BLaER1 (cell line): Measurements from ENCODE around the gene DPYSL3.

Source experiments
- H3K27ac ChIP-seq: shearing (Covaris generic); formaldehyde crosslinking; 2 replicates; pipeline ENCODE4 v1.8.1; 2022
- H3K27me3 ChIP-seq: shearing (Covaris generic); formaldehyde crosslinking; 2 replicates; pipeline ENCODE4 v1.8.1; 2022
- H3K36me3 ChIP-seq: shearing (Covaris generic); formaldehyde crosslinking; 2 replicates; pipeline ENCODE4 v1.8.1; 2022
- H3K4me1 ChIP-seq: shearing (Covaris generic); formaldehyde crosslinking; 2 replicates; pipeline ENCODE4 v1.8.1; 2022
- H3K4me2 ChIP-seq: shearing (Covaris generic); formaldehyde crosslinking; 2 replicates; pipeline ENCODE4 v1.8.1; 2022
- H3K4me3 ChIP-seq: shearing (Covaris generic); formaldehyde crosslinking; 2 replicates; pipeline ENCODE4 v1.8.1; 2022
- H3K9ac ChIP-seq: shearing (Covaris generic); formaldehyde crosslinking; 2 replicates; pipeline ENCODE4 v1.8.1; 2022
- H3K9me3 ChIP-seq: shearing (Covaris generic); formaldehyde crosslinking; 2 replicates; pipeline ENCODE4 v1.8.1; 2022
- H4K20me1 ChIP-seq: shearing (Covaris generic); formaldehyde crosslinking; 2 replicates; pipeline ENCODE4 v1.8.1; 2022
- Cebpa-rat ChIP-seq: shearing (Covaris generic); IDR thresholded peaks from 2 replicates; pipeline ENCODE4 v1.8.1; 2022

The DPYSL3 gene

DNA sequence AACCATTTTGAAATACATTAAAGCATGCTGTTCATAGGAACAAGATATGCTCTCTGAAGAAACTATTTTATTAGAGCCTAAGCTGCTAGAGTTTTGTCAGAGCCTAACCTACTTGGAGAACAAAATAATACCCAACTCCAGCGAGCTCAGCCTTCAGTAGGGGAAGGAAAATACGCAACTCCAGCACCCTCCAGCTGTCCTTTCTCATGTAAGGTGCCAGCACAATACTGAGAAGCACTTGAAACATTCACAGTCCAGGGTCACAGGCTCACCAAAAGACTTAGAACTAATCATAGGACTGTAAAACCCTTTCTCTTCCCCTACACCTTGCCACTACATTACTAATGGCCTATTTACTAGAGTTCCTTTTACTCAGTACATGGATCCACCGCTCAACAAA lies 18.9 kb downstream of the DPYSL3 start:
- no peak for TF ChIP-seq Cebpa-rat
- Histone ChIP-seq H3K9ac (no peak overlapping the region), H3K9me3 (0 out of 2 replicates have a peak, but pooled peaks cover 4% of the 10 kb centered on the region), H3K4me3 (no peak overlapping the region), H3K27me3 (no peaks in the 10 kb centered on the region), H3K4me2 (no peak overlapping the region), H4K20me1 (no peaks in the 10 kb centered on the region), H3K27ac (no peak overlapping the region), H3K36me3 (no peaks in the 10 kb centered on the region), H3K4me1 (no peaks in the 10 kb centered on the region)

DNA sequence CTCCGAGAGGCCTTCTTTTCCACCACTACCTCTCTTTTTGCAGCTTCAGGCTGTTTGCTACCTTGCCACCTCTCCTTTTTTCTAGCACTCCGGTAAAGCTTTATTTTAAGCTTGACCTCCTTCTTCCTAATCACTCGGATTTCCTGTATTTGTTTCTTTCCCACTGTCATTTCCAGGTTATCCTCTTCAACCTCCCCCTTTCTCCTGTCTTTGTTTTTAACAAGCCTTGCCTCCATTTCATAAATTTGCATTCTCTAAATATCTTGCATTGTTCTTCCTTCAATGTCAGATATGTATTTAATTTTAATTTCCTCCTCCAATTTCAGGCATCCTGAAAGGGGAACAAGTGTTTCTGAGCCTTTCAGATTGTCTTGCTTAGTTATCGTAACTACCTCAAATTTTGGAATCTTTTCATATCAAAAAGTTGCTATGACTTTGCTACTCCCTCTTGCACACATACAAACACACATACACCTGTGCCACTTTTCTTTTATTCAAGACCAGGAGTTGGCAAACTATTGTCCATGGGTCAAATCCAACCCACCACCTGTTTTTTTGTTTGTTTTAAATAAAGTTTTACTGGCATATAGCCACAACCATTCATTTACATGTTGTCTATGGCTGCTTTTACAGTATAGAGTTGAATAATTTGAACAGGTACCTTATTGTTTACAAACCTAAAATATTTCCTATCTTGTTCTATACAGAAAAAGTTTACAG lies 22.7 kb downstream of the DPYSL3 start:
- no peak overlapping the region for H3K27ac ChIP-seq

DNA sequence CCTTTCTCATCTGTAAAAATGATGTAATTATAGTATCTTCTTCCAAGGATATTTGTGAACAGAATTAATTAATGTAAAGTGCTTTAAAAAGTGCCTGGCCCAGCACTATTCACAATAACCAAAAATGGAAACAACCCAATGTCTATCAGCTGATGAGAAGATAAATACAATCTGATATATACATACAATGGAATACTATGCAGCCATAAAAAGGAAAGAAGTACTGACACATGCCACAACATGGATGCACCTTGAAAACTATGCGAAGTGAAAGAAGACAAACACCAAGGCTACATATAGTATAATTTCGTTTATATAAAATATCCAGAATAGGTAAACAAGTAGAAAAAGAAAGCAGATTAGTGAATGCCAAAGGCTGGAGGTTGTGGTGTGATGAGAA lies 24.1 kb downstream of the DPYSL3 start:
- no peak overlapping the region for H3K4me2 ChIP-seq
- no peaks in the 10 kb centered on the region for H3K27me3 ChIP-seq
- no peaks in the 10 kb centered on the region for H3K36me3 ChIP-seq
- no peaks in the 10 kb centered on the region for H4K20me1 ChIP-seq
- no peak overlapping the region for H3K9ac ChIP-seq
- no peak overlapping the region for H3K4me3 ChIP-seq
- H3K4me1 ChIP-seq: peaks cover 34% of the 10 kb centered on the region
- no peak for TF ChIP-seq Cebpa-rat
- no peaks in the 10 kb centered on the region for H3K9me3 ChIP-seq
- no peak overlapping the region for H3K27ac ChIP-seq

More for the DNA sequence above, 22.7 kb downstream of the DPYSL3 start:
- Histone ChIP-seq H3K4me3 (no peak overlapping the region), H3K4me2 (no peak overlapping the region), H3K9me3 (0 out of 2 replicates have a peak, but pooled peaks cover 4% of the 10 kb centered on the region), H3K9ac (no peak overlapping the region), H3K36me3 (no peaks in the 10 kb centered on the region), H3K4me1 (peaks cover 25% of the 10 kb centered on the region), H4K20me1 (no peaks in the 10 kb centered on the region), H3K27me3 (no peaks in the 10 kb centered on the region)
- TF ChIP-seq Cebpa-rat: no peak

DNA sequence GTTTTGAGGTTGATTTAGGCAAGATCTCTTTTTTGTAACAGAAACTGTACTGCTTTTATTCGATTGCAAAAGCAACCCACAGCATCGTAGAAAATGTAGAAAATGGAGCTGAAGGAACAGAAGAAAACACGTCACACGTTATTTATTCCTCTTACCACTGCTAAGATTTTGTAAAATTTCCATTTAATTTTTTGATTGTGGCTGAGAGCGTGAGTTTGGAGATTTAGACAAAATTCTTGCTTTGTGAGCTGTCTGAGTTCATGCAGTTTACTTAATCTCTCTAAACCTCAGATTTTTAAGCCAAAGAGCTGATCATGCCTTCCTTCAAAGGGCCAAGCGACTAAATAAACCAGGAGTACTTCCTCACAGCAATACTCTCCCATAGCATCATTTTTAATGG lies 24.8 kb downstream of the DPYSL3 start:
- no peak overlapping the region for H3K4me2 ChIP-seq
- H4K20me1 ChIP-seq: no peaks in the 10 kb centered on the region
- H3K27me3 ChIP-seq: no peaks in the 10 kb centered on the region
- H3K4me3 ChIP-seq: no peak overlapping the region
- H3K36me3 ChIP-seq: no peaks in the 10 kb centered on the region
- TF ChIP-seq Cebpa-rat: no peak
- no peak overlapping the region for H3K9ac ChIP-seq
- no peaks in the 10 kb centered on the region for H3K9me3 ChIP-seq
- H3K27ac ChIP-seq: no peak overlapping the region
- H3K4me1 ChIP-seq: peaks cover 38% of the 10 kb centered on the region

DNA sequence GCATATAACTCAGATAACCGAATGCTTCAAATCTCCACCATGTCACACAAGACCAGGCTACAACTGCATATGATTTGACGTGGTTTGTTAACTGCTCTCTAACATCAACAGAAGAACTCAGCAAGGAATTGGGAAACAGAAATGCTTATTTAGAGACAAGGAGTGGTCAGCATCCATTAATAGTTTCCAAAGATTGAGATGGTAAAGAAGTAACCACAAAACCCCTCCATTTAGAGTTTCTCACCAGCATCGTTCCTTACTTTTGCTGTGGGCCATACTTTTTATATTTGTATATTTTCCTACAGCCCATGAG lies 25.2 kb downstream of the DPYSL3 start:
- H3K9me3 ChIP-seq: no peaks in the 10 kb centered on the region
- H3K27me3 ChIP-seq: no peaks in the 10 kb centered on the region
- no peaks in the 10 kb centered on the region for H4K20me1 ChIP-seq
- H3K4me2 ChIP-seq: no peak overlapping the region
- H3K9ac ChIP-seq: no peak overlapping the region
- no peak overlapping the region for H3K4me3 ChIP-seq
- no peak for TF ChIP-seq Cebpa-rat
- no peak overlapping the region for H3K27ac ChIP-seq
- H3K4me1 ChIP-seq: peaks cover 42% of the 10 kb centered on the region
- H3K36me3 ChIP-seq: no peaks in the 10 kb centered on the region

DNA sequence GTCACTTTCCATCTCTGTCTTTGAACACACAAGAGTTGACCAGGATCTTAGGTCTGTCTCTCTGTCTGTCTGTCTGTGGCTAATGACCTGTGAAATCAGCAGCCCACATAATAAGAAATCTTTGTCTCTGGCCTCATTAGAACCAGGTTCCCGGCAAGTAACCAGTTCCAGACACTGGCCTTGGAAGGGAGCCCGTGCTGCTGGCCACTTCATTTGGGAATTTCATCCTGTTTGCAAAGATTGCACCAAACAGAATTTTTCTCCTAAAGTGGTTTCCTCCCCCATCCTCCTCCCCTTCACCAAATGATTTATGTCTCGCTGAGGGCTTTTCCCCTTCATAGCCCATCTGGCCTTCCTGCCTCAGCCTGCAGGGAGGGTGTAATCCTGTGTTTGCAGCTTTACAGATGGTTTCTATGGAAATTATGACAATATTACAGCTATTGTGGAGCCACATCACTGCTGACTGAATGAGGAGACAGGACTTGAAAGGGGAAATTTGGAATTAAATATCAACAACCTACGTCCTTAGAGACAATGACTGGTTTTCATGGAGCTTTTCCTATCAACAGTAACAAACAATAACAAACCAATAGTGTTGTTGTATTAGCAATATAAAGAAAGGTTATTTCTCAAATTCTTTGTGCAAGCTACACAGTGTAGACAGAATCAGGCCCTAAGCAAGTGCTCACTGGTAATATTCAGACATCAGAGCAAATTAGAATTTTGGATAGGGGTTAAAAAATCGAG lies 25.7 kb downstream of the DPYSL3 start:
- Histone ChIP-seq H3K4me1 (peaks cover 48% of the 10 kb centered on the region), H3K4me2 (peak overlapping the region; percentile 41), H3K36me3 (no peaks in the 10 kb centered on the region), H3K27ac (no peak overlapping the region), H3K4me3 (no peak overlapping the region), H3K27me3 (no peaks in the 10 kb centered on the region), H4K20me1 (no peaks in the 10 kb centered on the region), H3K9me3 (no peaks in the 10 kb centered on the region), H3K9ac (no peak overlapping the region)
- no peak for TF ChIP-seq Cebpa-rat

DNA sequence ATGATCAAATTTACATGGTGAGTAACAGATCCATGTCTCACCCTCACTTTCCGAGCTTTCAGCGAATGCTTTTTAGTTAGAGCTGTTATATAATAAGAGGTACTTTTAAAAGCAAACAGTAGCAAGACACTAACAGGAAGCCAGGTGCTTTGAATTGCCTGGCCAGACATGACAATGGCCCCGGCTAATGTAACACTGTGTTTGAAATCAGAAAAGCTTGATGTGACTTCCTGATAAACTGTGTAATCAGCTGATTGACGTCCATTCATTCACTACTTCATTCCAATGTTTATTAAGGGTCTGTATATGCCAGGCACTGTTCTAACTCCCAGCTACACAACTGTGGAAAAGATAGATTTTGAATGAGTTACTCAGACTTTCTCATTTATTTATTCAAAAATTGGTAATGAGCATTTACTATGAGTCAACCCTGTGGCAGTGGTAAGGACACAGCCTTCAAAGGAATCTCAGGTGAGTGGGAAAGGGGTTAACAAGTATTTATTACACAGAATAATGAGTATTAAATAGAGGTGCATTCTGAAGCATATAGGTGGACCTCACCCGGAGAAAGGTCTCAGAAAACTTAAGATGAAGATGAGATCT lies 26.6 kb downstream of the DPYSL3 start:
- Histone ChIP-seq H3K4me1 (peaks cover 56% of the 10 kb centered on the region), H3K27ac (no peak overlapping the region), H3K9ac (no peak overlapping the region), H3K4me2 (peak overlapping the region; percentile 64), H3K36me3 (no peaks in the 10 kb centered on the region), H3K9me3 (no peaks in the 10 kb centered on the region), H3K4me3 (no peak overlapping the region), H4K20me1 (no peaks in the 10 kb centered on the region), H3K27me3 (no peaks in the 10 kb centered on the region)
- TF ChIP-seq Cebpa-rat: no peak

DNA sequence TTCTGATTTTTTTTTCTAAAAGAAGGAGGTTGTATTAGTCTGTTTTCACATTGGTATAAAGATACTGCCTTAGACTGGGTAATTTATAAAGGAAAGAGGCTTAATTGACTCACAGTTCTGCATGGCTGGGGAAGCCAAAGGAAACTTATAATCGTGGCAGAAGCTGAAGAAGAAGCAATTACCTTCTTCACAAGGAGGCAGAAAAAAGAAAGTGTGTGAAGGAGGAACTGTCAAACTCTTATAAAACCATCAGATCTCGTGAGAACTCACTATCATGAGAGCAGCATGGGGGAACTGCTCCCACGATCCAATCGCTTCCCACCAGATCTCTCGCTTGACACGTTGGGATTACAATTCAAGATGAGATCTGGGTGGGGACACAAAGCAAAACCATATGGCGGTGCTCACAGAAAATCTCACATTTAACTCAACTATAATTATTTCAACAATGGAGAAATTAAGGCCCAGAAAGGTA lies 27.1 kb downstream of the DPYSL3 start:
- Histone ChIP-seq H3K27me3 (no peaks in the 10 kb centered on the region), H3K36me3 (no peaks in the 10 kb centered on the region), H3K9ac (no peak overlapping the region), H3K4me1 (peaks cover 58% of the 10 kb centered on the region), H4K20me1 (no peaks in the 10 kb centered on the region), H3K4me3 (no peak overlapping the region), H3K4me2 (peak overlapping the region; percentile 64), H3K27ac (no peak overlapping the region), H3K9me3 (no peaks in the 10 kb centered on the region)
- TF ChIP-seq Cebpa-rat: no peak

DNA sequence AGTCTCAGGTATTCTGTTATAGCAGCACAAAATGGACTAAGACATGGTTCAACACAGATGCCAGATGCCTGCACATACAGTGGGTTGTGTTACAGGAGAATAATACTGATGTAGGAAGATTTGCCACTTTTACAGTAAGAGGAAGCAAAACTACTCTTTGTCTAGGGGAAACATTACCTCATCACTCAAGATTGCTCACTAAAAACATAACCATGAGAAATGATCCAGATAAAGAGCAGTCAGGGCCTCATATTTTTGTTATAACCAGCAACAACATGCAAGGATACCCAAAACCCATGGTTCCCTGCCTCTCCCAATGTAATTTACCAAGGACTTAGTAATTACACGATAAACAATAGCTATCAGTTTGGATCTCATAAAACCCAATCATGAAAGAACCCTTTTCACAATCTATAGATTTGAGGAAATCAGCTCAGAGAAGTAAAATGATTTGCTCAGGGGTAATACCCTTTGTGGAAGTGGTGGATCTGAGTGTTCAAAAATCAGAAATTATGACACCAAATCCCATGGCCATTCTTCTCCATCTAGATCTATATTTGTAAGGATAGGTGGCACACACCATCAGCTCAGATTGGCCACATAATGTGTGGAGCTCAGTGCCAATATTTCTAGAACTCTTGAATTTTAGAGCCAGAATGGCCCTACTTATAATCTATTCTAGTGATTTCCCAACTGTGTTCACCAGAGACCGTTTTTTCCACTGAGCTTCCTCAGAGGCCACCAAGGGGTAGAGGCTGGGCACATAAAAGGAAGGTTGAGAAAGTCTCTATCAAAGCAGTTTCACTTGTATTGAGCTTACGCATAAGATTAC lies 27.8 kb downstream of the DPYSL3 start:
- Histone ChIP-seq H3K27me3 (no peaks in the 10 kb centered on the region), H3K4me1 (peaks cover 58% of the 10 kb centered on the region), H3K4me2 (peak overlapping the region; percentile 64), H3K9ac (no peak overlapping the region), H3K36me3 (no peaks in the 10 kb centered on the region), H3K27ac (no peak overlapping the region), H4K20me1 (no peaks in the 10 kb centered on the region), H3K4me3 (no peak overlapping the region), H3K9me3 (no peaks in the 10 kb centered on the region)
- no peak for TF ChIP-seq Cebpa-rat
